ENCODE results near the gene FARS2.

Gene FARS2

DNA sequence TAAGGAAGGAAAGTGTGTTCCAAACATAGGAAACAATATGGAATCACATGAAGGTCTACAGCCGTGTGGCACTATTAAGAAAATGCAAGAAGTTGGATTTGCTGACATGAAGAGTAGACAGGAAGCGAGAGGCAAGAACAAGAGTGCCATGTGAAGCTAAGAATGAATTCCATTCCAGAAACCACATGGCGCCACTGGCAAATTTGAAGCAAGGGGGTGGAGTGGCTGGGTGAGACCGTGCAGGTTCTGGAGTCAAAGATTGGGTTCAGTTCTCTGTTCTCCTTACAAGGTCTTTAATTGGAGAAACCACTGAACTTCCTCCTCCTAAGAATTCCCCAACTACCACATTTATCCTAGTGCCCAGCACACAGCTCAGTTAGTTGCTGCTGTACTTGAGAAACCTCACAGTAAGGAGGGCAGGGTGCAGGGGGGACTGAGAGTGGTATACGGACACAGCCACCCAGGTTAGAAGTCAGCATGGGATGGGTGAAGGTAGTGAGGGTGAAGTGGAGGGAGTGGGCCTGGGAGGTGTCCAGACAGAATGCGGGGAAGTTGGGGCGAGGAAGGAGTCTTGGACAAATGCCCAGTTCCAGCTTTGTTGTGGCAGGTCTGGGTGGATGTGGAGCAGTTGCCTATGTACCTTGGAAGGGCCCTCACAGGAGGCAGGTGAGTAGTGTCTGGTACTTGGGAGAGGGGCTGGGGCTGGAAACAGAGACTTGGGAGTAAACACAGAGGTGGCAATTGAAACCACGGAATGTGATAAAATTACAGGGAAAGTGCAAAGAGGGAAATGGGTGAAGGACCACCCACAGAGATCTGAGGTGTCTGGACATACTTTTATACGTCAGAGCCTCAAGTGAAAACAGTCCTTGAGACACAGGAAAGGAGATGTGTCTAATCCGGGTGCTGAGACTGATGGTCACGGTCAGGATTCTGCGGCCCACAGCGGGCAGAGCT, 14.9 kb upstream of the FARS2 start:
- Histone ChIP-seq H3K79me2 (ENCODE audit: insufficient read depth, low read length) (peaks cover 34% of the 10 kb centered on the region), H2AFZ (ENCODE audit: low read depth, low read length) (no peak overlapping the region), H3K4me2 (ENCODE audit: insufficient read depth, low read length) (no peak overlapping the region), H4K20me1 (ENCODE audit: insufficient read depth, low read length) (peaks cover 26% of the 10 kb centered on the region; the same call in 1 of the 2 replicates), H3K4me1 (ENCODE audit: insufficient read depth, low read length) (no peaks in the 10 kb centered on the region), H3K27me3 (ENCODE audit: insufficient read depth, low read length, poor library complexity) (no peaks in the 10 kb centered on the region), H3K4me3 (ENCODE audit: low read depth in 1 of 2, low read length in 2 of 2) (no peak overlapping the region), H3K9ac (ENCODE audit: low read depth, low read length) (no peak overlapping the region), H3K27ac (ENCODE audit: low read length) (no peak overlapping the region), H3K9me3 (ENCODE audit: insufficient read depth, low read length, severe bottlenecking) (no peaks in the 10 kb centered on the region), H3K36me3 (ENCODE audit: insufficient read depth, low read length) (peaks cover 1% of the 10 kb centered on the region; the same call in 1 of the 2 replicates)
- DNase-seq (no peak), ATAC-seq (ENCODE audit: insufficient read depth, low read depth) (no peak)
- TF ChIP-seq EZH2 (IDR thresholded peaks at IDR 0.05; ENCODE audit: borderline replicate concordance, low read depth, low read length, severe bottlenecking), result no peak
- TF ChIP-seq, protein P1, sequence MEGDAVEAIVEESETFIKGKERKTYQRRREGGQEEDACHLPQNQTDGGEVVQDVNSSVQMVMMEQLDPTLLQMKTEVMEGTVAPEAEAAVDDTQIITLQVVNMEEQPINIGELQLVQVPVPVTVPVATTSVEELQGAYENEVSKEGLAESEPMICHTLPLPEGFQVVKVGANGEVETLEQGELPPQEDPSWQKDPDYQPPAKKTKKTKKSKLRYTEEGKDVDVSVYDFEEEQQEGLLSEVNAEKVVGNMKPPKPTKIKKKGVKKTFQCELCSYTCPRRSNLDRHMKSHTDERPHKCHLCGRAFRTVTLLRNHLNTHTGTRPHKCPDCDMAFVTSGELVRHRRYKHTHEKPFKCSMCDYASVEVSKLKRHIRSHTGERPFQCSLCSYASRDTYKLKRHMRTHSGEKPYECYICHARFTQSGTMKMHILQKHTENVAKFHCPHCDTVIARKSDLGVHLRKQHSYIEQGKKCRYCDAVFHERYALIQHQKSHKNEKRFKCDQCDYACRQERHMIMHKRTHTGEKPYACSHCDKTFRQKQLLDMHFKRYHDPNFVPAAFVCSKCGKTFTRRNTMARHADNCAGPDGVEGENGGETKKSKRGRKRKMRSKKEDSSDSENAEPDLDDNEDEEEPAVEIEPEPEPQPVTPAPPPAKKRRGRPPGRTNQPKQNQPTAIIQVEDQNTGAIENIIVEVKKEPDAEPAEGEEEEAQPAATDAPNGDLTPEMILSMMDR (IDR thresholded peaks at IDR 0.05; ENCODE audit: borderline replicate concordance, extremely low read depth, low read length, poor library complexity, severe bottlenecking), result no peak

DNA sequence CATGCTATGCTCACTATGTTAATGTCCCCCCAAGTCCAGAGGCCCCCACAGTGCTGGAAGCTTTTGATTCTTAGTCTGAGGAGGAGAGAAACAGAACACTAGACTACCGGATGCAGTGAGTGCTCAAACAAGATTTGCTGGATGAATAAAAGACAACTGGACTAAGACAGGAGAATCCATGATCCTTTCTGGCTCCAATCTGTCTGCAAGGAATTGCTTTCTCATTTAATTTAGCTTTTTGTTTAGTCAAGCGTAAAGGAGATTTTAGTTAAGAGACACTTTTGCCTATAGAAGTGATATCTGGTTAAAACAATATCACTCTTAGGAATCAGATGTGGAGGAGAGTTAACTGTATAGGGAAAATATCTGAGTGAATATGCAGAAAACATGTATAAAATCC, 14.1 kb upstream of the FARS2 start:
- no peak for TF ChIP-seq EZH2 (IDR thresholded peaks at IDR 0.05; ENCODE audit: borderline replicate concordance, low read depth, low read length, severe bottlenecking)
- TF ChIP-seq, protein P1 (IDR thresholded peaks at IDR 0.05; ENCODE audit: borderline replicate concordance, extremely low read depth, low read length, poor library complexity, severe bottlenecking), result no peak
- no peaks in the 10 kb centered on the region for H3K4me1 ChIP-seq (ENCODE audit: insufficient read depth, low read length)
- H3K4me2 ChIP-seq (ENCODE audit: insufficient read depth, low read length), result no peak overlapping the region
- no peaks in the 10 kb centered on the region for H3K9me3 ChIP-seq (ENCODE audit: insufficient read depth, low read length, severe bottlenecking)
- H4K20me1 ChIP-seq (ENCODE audit: insufficient read depth, low read length), result peaks cover 26% of the 10 kb centered on the region; the same call in 1 of the 2 replicates
- no peak overlapping the region for H3K9ac ChIP-seq (ENCODE audit: low read depth, low read length)
- DNase-seq (no peak), ATAC-seq (ENCODE audit: insufficient read depth, low read depth) (no peak)
- peaks cover 42% of the 10 kb centered on the region for H3K79me2 ChIP-seq (ENCODE audit: insufficient read depth, low read length)
- H3K36me3 ChIP-seq (ENCODE audit: insufficient read depth, low read length), result peaks cover 3% of the 10 kb centered on the region; the same call in 1 of the 2 replicates
- no peaks in the 10 kb centered on the region for H3K27me3 ChIP-seq (ENCODE audit: insufficient read depth, low read length, poor library complexity)
- H2AFZ ChIP-seq (ENCODE audit: low read depth, low read length), result no peak overlapping the region
- no peak overlapping the region for H3K27ac ChIP-seq (ENCODE audit: low read length)
- H3K4me3 ChIP-seq (ENCODE audit: low read depth in 1 of 2, low read length in 2 of 2), result no peak overlapping the region

DNA sequence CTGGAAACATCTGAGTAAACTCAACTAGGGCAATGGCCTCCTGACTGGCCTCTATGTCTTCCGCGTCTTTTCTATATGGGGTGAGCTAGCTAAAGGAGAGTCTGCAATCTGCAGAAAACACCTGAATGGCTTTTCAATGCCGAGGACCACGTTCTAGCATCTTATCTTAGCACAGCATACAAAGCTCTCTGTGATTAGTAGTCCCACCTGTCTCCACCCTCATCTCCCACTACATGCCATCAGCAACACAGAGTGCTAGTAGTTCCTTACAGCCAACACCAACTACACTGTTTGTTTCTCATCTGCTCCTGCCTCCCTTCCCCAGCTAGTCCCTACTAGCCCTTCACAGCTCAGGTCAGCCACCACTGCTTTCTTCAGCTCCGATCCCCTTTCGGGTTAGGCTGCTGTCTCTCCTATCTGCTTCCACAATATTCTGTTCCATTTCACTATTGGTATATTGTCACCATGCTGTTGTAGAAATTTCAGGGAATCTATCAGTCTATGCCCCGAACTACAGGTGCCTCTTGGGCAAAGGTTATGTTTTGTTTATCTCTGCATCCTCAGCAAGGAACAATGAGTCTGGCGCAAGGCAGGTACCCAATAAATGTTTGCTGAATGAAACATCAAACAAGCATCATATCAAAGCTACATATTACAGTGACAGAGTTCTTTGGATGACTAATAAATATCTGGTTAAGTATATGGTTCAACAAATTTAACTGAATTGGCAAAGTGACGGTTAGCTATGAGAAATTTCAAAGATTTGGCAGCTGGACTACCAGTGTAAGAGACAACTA, 12.8 kb upstream of the FARS2 start:
- Histone ChIP-seq H3K4me3 (ENCODE audit: low read depth in 1 of 2, low read length in 2 of 2) (no peak overlapping the region), H3K36me3 (ENCODE audit: insufficient read depth, low read length) (peaks cover 3% of the 10 kb centered on the region; the same call in 1 of the 2 replicates), H2AFZ (ENCODE audit: low read depth, low read length) (no peak overlapping the region), H4K20me1 (ENCODE audit: insufficient read depth, low read length) (peaks cover 26% of the 10 kb centered on the region; the same call in 1 of the 2 replicates), H3K4me1 (ENCODE audit: insufficient read depth, low read length) (no peaks in the 10 kb centered on the region), H3K27ac (ENCODE audit: low read length) (no peak overlapping the region), H3K79me2 (ENCODE audit: insufficient read depth, low read length) (peaks cover 38% of the 10 kb centered on the region), H3K4me2 (ENCODE audit: insufficient read depth, low read length) (no peak overlapping the region), H3K27me3 (ENCODE audit: insufficient read depth, low read length, poor library complexity) (no peaks in the 10 kb centered on the region), H3K9me3 (ENCODE audit: insufficient read depth, low read length, severe bottlenecking) (no peaks in the 10 kb centered on the region), H3K9ac (ENCODE audit: low read depth, low read length) (no peak overlapping the region)
- no peak for ATAC-seq (ENCODE audit: insufficient read depth, low read depth)
- DNase-seq, result no peak
- TF ChIP-seq EZH2 (IDR thresholded peaks at IDR 0.05; ENCODE audit: borderline replicate concordance, low read depth, low read length, severe bottlenecking), result no peak
- TF ChIP-seq, protein P1 (IDR thresholded peaks at IDR 0.05; ENCODE audit: borderline replicate concordance, extremely low read depth, low read length, poor library complexity, severe bottlenecking), result no peak
